Kasumi-1 (cell line): ENCODE measurements around the gene OR4K5.
"Not testable (repeated sequence)": the region's sequence is repeated elsewhere in the genome, so short reads cannot be mapped to it uniquely, and the experiment has no call there.

Experiments used
- DNase-seq, 2 experiments: peaks; one replicate each; lab custom pipeline; 2025; lab: John Stamatoyannopoulos, UW

The OR4K5 gene, protein sequence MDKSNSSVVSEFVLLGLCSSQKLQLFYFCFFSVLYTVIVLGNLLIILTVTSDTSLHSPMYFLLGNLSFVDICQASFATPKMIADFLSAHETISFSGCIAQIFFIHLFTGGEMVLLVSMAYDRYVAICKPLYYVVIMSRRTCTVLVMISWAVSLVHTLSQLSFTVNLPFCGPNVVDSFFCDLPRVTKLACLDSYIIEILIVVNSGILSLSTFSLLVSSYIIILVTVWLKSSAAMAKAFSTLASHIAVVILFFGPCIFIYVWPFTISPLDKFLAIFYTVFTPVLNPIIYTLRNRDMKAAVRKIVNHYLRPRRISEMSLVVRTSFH

DNA sequence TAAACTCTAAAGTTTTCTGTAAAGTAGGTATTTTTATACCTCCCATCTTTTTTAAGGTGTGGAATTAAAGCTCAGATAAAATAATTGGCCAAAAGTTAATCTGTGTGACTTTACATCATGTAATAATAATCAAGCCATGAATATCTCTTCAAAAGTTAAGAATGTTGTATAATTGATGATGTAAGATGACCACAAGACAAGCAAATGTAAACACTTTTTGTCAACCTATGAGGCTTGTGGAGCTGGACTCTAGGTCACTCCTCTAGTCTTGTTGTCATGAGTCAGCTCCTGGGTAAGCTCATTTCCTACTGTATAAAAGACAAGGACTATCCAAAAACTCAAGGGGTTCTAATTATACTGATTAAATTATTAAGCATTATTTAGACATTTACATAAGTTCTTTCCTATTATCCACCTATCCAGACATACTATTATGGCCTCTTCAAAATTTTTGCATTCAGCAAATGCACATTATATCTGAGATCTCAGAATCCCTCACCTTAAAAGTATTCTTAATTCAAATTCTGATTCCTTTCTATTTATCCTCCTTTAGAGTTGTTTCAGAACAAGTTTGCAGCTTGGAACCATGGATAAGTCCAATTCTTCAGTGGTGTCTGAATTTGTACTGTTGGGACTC, at the start of gene OR4K5:
OR4K5 (plus strand) TSS at position 587 of the 637 bp plus-strand sequence; CDS start at position 587, 0 bp downstream.
- DNase-seq = no peak

DNA sequence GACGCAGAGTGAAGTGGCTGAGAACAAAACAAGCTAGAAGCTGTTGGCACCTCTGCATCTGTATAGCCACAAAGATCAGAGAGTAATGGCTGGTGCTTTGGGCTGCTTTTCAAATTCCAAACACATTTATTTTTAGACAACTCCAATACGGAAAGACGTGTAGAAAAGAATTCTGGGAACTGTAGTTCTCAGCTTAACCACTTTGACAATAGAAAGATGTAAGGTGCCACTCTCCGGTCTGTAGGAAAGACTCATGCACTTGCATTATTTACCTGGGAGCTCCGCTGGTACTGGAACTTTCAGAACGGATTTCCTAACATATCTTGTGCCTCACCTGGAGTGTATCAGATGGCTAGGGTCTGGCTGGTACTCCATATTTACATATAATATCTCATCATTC, 47.2 kb upstream of the OR4K5 start:
- no peak for DNase-seq

DNA sequence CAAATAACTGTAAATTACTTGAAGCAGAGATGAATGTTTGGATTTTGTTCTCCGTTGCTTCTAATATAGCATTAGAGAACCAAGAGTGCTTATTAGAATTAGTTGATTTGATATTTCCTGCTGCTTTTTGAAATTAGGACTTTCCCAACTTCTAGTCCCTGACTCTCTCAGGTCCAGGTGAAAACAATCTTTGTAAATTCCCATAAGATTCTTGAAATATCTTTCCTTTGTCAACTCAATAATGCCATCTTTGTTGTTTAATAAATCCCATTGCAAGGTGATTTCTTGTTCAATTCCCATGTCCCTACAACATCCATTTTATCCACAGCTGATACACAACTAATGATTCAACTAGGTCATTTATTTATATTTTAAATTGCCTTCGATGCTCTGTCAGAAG, 45.6 kb upstream of the OR4K5 start, which contains the start of gene OR4K2:
OR4K2 (plus strand) TSS at position 301 of the 400 bp plus-strand sequence. CDS start 1,126 bp downstream, outside the sequence.
- no peak for DNase-seq

DNA sequence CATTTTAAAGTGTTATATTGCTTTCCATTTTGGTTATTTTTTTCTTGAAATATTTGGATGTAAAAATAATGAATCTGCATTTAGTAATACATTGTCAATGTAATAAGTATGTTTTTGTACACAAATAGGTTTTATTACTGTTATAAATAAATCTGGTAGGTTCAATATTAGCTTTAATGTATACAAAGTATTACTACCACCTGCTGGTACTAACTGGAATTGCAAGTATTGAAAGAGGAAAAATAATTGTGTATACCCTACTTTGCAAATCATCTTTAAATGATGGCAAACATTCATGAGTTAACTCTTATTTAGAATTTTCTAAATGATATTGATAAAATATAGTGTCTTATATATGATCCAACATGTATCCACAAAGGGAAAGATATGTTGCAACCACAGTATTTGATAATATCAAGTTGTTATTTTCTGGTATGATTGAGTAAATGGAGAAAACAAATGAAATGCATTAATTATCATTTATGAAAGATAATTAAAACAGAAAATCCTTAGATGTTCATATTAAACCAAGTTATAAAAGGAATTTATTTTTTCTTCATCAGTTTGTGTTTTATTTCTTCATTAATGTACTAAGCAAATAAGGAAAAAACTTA, 42.3 kb upstream of the OR4K5 start:
- peak; percentile 48 to 52 for DNase-seq

DNA sequence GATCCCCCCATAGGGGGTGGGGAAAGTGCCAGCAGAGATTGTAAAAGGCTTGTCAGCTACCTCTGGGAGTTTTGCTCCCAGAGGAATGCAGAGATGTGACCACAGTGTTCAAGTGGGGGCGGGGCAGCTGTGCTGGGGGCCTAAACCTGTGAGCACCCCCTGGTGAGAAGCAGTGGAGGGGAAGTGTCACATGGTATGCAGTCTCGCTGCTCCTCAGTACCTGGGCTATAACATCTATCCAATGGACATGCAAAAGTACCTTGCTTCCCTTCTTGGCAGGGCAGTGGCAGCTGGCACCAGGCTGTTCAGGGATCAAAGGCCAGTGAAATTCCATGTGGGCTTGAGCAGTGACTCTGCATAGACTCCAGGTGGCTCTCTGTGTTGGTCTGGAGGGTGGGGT, 25.1 kb upstream of the OR4K5 start:
- DNase-seq = no peak

DNA sequence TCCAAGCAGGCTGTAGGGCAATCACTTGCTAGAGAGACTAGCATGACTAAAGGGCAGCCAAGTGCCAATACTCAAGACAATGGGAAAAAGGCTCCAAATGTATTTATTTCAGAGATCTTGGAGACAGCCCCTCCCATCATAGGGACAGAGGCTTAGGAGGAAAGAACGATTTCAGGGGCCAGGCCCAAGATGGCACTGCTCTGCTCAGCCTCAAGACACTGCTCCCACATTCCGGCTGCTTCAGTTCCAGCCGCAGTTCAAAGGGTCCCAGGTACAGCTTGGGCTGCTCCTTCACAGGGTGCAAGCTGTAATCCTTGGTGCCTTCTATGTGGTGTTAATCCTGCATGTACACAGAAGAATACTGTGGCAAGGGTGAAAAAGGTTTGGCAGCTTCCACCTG, 19.4 kb upstream of the OR4K5 start:
- no peak for DNase-seq

DNA sequence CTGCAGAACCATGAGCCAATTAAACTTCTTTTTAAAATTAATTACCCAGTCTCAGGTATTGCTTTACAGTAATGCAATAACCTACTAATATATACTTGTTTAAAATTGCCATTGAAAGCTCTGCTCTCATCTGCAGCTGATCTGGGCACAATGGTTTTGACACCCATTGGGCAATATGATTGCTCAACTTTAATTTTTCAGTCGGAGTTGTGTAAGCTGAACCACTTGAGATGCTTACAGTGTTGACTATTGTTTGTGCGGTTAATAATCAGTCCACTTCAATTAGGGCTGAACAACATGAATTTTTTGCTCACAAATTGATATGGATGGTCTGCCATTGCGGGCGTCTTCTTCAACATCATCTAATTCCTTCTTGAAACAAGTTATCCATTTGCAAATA, 18.0 kb upstream of the OR4K5 start:
- DNase-seq = no peak

DNA sequence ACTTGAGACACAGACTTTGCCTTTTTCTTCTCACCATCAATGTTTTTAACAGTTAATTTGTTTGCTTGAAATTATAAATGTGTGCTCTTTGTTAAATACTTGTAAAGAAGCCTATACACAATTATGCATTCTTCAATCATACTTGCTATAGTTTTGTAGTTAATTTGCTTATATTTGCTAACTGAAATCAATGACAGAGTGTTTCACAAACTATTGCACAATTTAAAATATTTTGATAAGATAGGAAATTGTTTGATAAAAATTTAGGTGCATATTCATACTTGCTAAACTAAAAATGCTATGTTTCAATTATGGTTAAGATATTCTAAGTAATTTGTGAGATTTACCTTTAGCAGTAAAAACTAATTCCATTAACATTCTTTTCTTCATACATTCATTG, 13.7 kb upstream of the OR4K5 start:
- DNase-seq = no peak

DNA sequence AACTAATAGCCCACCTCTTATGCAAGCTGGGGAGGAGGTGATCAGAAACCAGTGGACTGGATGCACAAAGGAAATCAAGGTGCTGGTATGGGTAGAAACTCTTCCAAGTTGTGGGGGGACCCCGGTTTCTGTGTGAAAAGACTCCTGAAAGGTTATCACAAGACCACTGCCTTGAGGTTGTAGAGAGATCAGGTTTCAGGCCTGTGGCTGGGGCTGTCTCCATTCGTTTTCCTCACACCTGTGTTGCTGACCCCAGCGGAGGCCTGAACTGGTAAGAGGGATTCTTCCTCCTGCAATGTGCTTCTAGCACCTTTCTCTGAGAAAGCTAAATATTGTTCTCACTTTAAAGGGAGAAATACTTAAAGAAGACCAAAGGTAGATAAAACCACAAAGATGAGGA, 9.3 kb upstream of the OR4K5 start:
- no peak for DNase-seq

DNA sequence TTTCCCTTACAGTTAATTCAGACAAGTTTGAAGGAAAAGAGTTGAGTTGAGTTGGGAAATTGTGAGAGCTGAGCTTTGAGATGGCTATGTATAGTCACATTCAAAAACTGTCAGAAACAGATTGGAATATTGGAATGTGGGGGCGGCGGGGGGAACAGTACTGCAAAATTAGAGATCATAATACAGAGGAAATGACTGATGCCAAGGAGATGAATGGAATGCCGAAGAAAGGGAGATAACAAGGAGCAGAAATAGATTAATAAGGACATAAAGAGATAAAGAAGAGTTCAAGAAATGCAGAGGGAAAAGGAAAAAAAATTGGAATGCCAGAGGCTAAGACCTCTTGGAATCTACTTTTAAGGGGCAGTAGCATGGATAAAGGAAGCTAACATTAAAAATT, 3.2 kb upstream of the OR4K5 start:
- DNase-seq = no peak

DNA sequence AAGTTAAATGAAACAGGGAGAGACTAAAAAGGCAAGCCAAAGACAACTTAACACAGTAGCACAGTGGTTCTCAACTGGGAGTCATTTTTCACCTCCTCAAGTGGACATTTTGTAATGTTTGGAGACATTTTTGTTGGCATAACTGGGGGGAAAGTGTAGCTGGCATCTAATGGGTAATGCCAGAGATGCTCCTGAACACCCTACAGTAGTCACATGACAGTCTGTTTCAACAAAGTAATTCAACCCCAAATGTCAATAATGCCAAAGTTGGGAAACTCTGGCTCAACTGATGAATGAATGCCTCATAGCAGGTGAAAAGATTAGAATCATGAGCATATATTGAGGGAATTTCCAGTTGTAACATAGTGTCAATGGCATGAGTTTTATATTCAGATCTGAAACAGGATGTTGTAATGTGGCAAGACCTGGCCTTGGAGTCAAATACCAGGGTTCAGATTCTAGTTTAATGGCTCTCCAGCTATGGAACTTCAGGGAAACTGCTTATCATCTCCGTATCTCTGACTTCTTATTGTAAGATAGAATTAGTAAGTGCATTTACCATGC, 2.4 kb upstream of the OR4K5 start:
- DNase-seq = no peak

DNA sequence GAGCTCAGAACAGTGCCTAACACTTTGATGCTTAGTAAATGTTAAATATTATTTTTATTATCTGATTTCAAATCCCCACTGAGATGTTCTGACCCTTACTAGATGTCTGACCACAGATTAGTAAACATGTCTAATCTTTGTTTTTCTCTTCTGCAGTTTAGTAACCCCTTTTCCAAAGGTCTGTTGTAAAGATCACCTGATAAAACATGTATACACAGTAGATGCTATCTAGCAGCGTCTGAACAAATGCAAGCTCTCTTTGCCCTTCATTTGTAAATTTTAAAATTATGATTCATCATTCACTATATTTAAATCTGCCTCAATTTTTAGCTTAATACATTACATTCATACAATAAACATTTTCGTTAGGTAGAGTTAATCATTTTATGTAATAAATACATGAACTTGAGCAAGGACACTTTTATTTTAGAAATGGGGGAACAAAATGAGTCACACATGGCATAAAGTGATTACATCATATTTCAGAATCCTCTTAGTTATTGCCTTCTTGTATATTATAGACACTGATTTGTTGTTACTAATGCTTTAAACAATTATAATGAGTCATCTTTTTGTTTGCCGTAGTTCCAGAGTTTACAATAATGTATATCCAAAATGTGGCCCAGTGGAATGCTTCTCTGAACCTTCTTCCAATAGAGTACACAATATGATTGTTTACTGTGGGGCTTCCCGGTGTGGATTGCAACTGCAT, 1.7 kb upstream of the OR4K5 start:
- DNase-seq = no peak

DNA sequence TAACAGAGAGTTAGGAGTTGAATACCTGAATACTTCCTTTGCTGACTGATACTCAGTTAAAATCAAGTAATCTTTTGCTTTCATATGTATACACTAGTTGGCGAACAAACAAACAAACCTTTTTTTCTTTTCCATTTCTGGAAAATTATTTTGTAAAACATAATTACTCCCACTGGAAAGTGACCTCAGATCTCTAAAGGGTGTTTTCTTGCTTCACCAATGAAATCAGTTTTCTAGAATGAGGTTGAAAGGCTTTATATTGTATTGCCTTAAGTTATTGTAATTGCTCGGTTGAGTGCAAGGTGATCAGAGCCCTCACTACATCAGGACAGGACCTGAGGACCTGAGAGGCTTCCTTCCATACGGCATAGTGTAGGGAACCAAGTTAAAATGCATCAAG, 10.2 kb downstream of the OR4K5 start, which contains the start of gene OR4K1:
OR4K1 (plus strand) TSS at position 301 of the 400 bp plus-strand sequence. CDS start 4,750 bp downstream, outside the sequence.
- no peak for DNase-seq

DNA sequence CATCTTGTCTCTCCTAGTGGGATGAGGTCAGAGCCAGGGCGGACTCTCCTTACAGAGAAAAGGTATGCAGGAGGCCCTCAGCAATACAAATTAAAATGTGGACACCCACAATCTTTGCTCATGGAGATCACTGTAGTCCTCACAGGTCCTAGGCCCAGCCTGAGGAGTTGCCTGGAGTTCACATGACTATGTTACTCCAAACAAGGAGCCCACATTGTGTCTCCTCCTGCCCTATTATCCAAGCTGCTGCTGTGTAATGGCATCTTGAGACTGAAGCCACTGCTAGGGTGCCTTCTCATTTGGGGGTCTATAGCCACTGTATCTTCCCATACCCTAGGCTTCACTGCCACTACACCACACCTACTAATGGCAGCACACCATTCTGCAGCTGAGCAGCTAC, 21.3 kb downstream of the OR4K5 start:
- DNase-seq = no peak

DNA sequence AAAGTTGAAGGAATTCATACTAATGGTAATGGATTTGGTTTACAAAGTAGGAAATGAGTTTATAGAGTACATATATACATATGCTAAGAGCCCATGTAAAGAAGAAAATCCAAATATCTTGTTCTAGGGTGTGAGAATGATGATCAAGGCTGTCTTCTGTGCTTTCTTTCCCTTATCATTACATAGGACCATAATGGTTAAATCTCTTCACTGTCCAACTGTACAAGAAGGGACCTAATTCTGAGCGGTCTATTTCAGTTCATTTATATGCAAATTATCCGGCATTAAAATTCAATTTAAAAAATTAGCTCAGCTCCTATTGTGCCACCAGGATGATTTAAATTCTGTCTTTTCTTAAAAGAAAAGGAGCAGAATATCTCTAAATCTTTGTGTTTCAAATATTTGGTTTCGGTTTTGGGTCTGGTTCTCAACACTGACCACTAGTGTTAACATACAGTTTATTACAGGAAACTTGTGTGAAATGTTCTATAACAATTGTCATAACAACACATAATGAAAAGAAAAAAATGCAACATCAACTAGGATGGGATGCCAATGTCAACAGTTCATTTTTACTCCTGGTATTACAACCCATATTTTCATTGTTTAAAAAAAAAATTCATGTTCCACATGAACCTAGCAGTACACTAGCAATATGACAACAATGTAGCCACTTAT, 27.1 kb downstream of the OR4K5 start:
- no peak for DNase-seq

DNA sequence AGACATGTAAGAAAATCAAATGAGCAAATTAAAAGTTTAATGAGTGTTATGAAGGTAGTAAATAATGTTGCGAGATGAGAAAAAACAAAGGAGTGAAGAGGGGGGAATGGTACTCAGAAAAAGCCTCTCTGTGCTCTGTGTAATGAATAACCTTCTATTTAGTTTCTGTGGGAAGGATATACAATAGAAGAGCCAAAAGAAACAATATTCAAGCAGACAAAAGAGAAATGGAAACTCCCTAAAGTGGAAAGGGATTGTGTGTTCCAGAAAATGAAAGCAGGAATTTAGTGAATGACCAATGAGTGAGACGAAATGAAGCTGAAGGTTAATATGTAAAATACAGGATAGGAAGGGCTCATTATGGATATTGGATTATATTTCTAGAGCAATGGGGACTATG, 28.8 kb downstream of the OR4K5 start:
- no peak for DNase-seq

DNA sequence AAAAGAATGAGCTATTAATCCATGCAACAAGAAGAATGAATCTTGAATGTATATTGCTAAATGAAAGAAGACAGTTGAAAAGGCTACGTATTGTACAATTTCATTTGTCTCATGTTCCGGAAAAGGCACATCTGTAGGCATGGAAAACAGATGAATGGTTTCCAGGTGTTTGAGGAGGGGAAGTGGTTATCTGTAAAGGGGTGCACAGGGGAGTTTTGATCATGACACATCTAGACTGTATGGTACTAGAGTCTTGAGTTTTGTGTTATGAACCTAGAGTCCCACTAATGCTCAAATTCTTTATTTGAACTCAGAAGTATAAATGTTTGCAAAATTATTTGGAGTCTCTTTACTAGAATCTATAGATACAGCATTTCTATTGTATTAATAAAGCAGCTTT, 49.3 kb downstream of the OR4K5 start:
- not testable (repeated sequence) for DNase-seq
